ENCODE data around the gene CAMTA1.

DNA sequence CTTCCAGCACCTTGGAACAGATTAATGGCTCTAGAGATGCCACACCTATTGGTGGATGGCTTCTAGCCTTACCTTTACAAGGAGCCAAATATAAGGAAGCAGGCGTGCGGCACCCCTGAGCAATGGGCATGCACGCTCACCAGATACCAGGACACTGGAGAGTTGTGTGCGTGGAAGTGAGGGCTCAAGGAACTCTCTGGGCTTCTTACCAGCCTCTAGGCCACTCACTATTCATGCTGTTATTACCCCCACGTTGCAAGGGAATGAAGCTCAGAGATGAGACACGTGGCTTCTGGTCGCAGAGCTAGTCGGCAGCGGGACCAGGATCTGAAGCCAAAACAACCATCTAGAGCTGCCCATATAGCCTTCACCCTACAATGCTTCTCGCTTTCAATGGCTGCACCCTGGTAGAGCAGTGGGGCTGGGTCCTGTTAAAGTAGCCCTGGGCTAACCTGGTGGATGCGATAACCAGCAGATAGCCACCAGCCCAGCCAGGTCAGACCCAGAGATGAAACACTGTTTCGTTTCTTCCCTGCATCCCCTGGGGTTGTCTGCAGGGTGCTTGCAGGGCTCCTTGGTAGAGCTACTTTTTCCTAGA is 589.4 kb downstream of the CAMTA1 start:
- TF ChIP-seq HDGF (IDR thresholded peaks at IDR 0.05; ENCODE audit: borderline replicate concordance) (no peak), ARNT (IDR thresholded peaks at IDR 0.05) (no peak), SUZ12 (IDR thresholded peaks at IDR 0.05) (no peak)
